Stimulated activated CD4-positive, alpha-beta T cell treated with anti-CD3 and anti-CD28 coated beads, TNF-alpha, amount 100 ng/mL, for 24 hours (primary cell): ENCODE results near the gene PDCL2.
"Not testable (repeated sequence)": the region's sequence is repeated elsewhere in the genome, so short reads cannot be mapped to it uniquely, and the experiment has no call there.

Experiments
- DNase-seq, 3 experiments: peaks; one replicate each; pipeline ENCODE4 v3.0.0-alpha.2; 2020; ENCODE audit warnings: low read depth in 3 of 3

PDCL2 gene, protein sequence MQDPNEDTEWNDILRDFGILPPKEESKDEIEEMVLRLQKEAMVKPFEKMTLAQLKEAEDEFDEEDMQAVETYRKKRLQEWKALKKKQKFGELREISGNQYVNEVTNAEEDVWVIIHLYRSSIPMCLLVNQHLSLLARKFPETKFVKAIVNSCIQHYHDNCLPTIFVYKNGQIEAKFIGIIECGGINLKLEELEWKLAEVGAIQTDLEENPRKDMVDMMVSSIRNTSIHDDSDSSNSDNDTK

DNA sequence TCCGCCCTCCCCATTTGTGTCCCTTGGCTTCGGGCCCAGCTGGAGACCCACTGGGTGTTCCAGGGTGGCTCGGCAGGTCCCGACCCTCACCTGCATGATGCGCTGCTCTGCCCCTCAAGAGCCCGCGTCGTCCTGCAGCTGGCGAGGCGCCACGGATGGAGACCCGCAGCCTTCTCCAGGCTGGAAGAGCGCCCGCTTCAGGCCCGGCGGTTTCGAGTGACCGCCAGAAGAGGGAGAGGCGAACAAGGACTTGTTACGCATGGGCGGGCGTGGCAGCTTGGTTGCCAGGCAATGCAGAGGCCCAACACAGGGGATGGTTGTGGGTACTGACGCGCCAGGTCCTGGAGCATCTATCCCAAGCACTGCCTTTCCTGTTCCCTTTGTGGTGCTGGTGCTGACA is at the start of gene PDCL2:
Gene PDCL2 (minus strand): TSS at position 232 of the 400 bp plus-strand sequence. CDS start 136 bp downstream, at position 96.
- DNase-seq = no peak

GRCh38 chr4:55637272-55637820 is 45.3 kb upstream of the PDCL2 start:
- DNase-seq = no peak

DNA sequence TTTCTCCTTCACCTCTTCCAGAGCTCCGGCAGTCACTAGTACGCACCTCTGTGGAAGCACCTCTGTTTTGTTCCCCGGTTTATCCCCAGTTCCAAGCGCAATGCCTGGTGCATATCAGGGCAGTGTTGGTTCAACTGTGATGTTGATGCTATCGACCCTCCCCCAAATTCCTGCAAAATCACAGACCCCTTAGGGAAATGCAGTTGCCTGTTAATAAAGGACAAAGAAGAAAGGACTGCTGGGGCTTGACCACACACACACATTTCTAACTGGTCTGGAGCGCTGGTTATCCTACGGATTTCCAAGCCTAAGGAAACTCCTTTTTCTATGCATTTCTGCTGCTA is 44.6 kb upstream of the PDCL2 start:
- no peak for DNase-seq

DNA sequence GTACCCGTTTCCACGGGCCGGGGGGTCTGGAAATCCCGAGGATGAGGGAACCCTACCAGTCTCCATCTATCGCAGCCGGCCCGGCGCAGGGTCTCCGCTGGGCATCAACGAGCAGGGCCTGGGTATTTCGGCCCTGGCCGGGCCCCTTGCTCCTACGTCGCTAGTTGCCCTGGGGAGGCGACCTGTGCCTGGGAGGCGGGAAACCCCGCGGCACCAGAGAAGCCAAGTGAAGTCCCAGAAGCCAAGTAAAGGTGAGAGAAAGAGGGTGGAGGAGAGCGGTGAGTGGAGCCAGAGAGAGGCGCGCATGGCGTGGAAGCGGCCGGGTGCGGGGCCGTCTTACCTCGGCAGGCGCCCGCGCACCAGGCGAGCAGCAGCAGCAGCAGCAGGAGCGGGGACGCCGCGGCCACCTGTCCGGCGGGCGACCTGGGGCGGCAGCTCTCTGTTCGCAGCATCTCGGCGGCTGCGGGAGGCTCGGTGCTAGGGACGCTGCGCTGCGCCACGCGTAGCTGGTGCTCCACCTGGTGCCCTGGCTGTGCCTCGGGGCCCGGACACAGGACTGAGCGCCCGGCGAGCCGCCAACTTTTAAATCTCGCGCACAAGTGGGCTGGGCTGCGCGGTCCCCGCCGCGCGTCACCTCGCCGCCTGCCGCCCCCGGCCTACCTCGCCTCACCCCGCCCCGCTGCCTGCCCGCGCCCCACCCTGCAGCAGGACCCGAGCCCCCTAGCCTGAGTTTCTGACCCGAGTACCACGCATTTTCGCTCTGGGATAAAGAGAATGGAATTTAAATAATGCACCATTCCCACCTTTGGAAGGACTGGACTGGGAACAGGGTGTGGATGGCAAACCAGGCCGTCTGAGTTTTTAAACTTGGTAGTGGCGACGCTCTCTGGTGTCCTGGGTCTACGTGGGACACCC is 44.0 kb upstream of the PDCL2 start, which contains the start of gene NMU:
Gene NMU (minus strand): TSS at position 558 of the 915 bp plus-strand sequence. CDS start 106 bp downstream, at position 452.
- peak in 1 of 3 experiments; percentile 47 for DNase-seq

- DNase-seq = no peak
These were observed 43.2 kb upstream of the PDCL2 start for GRCh38 chr4:55635282-55635681.

- no peak for DNase-seq
These were observed 42.5 kb upstream of the PDCL2 start for GRCh38 chr4:55634417-55635128.

DNA sequence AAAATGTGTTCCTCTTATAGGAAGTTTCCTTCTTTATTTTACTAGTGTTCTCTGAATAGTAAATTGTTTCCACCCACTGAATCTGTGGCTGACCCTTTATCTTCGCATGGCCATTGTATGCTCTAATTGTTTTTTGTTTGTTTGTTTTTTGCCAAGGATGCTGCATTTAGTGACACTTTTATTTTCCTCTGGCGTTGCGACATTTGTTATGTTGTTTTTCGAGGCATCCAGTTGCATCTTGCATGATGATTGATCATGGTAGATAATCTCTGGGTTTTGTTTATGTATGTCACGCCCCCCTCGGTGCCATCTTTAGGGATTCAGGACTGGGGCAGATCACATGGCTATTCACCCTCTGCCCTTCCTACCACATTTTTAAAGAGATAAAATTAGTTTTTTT is 41.9 kb upstream of the PDCL2 start:
- DNase-seq = no peak

GRCh38 chr4:55625835-55626234 is 33.8 kb upstream of the PDCL2 start:
- DNase-seq = no peak

GRCh38 chr4:55624063-55624462 is 32.0 kb upstream of the PDCL2 start:
- not testable (repeated sequence) for DNase-seq

DNA sequence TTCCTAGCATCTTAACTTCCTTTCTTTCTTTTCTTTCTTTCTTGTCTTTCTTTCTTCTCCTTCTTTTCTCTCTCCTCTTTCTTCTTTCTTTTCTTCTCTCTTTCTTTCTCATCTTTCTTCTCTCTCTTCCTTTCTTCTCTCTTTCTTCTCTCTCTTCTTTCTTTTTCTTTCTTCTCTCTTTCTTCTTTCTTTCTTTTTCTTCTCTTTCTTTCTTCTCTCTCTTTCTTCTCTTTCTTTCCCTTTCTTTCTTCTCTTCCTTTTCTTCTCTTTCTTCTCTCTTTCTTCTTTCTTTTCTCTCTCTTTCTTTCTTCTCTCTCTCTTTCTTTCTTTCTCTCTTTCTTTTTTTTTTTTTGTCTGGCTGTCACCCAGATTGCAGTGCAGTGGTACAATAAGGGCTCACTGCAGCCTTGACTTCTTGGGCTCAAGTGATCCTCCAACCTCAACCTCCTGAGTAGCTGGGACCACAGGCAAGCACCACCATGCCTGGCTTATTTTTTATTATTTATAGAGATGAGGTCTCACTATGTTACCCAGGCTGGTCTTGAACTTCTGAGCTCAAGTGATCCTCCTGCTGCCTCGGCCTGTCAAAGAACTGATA is 26.6 kb upstream of the PDCL2 start:
- no peak for DNase-seq

- DNase-seq = no peak
These were observed 25.6 kb upstream of the PDCL2 start for GRCh38 chr4:55617587-55618197.

DNA sequence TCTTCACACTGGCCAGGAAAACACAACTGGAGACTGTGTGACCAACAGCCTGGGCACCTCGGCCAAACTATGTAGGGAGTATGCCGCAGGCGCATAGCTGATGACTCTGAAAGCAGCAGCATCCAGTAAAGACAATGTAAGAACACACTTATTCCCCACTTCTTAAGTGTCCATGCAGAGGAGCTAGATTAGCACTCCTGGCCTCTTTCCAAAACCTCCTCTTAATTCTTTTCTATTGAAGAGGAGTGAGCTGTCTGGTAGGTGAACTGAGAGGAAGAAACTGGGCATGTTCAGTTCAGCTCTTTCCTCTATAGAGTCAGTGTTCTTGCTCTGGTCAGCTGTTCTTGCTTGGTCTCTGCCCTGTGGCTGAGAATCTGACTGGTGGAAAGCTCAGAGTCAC is 23.0 kb upstream of the PDCL2 start:
- DNase-seq = no peak

- DNase-seq = no peak
These were observed 21.6 kb upstream of the PDCL2 start for GRCh38 chr4:55613621-55614020.

DNA sequence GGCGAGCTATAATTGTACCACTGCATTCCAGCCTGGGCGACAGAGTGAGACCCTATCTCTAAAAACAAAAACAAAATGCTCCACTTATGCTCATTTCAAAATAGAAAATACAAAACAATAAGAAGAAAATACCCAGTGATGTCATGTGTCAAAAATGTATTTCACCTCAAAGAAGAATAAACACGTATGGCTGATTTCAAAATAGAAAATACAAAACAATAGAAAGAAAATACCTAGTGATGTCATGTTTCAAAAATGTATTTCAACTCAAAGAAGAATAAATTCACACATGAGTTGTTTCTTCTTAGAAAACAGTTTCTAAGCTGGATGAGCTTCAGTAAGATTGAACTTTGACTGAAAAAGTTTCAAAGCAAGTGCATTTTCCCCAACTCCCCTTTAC is 20.3 kb upstream of the PDCL2 start:
- DNase-seq = no peak

DNA sequence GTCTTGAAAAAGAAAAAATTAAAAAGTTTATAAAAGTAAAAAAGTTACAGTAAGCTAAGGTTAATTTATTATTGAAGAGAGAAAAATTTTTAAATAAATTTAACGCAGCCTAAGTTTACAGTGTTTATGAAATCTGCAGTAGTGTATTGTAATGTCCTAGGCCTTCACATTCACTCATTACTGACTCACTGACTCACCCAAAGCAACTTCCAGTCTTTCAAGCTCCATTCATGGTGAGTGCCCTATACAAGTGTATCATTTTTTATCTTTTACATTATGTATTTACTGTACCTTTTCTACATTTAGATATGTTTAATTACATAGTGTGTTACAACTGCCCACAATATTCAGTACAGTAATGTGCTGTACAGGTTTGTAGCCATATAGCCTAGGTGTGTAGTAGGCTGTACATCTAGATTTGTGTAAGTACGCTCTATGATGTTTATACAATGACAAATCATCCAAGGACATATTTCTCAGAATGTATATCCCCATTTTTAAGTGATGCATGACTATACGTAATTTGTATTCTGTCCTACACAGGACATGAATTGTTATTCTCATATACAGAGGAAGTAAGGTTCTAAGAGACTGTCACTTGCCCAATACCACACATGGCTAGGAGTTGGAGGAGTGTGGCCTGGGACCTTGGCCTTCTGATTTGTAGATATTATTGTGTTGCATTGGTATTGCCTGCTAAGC is 19.5 kb upstream of the PDCL2 start:
- DNase-seq = no peak

DNA sequence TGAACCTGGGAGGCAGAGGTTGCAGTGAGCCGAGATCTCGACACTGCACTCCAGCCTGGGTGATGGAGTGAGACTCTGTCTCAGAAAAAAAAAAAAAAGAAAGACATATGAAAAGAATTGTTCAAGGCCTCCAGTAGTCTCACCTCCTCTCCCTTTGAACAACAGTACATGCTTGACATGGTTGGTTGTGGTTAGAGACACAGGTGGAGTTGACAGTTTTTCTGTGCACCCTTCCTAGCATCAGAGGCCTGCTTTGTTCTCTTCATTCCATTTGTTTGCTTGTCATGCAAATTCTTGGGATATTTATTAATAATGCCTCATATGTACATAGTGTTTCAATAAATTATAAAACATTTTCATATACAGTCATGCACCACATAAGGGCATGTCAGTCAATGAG is 18.3 kb upstream of the PDCL2 start:
- no peak for DNase-seq

DNA sequence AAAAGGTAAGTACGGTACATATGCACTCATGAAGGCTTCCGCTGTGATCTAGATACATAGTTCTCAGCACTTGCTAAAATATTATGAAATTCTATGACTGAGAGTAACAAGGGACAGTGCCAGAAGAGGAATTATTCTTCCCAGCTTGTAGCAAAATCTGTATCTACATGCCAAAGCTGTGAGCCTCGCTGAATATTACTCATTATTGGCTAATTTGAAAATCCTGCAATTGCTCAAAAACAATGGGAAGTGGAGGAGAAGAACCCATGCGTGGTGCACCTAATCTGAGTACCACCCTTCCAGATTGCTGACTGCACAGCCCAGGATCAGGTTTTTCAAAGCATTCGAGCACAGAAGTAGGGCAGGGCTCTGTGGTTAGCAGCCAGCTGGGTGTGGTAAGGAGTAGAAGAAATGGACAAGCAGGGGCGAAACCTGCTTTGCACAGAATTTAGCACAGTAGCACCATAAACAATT is 17.4 kb upstream of the PDCL2 start:
- DNase-seq = no peak

DNA sequence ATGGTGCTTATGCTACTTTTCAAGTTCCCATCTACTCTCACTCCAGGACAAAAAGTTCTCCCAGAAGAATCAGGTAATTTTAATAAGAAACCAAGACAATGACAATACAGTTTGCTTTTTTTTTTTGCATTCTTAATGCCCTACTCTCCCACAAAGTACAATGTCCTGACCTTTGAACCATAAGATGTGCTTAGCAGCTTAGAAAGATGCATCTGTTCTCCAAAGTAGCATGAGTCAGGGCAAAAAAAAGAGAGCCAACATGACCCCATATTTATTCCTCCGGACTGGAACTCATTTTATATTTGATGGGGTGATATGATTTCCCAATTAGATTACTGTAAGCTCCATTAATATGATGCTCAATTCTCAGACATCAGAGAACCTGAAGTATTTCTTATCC is 16.5 kb upstream of the PDCL2 start:
- DNase-seq = no peak

- DNase-seq = no peak
These were observed 13.0 kb upstream of the PDCL2 start for GRCh38 chr4:55604996-55605395.

DNA sequence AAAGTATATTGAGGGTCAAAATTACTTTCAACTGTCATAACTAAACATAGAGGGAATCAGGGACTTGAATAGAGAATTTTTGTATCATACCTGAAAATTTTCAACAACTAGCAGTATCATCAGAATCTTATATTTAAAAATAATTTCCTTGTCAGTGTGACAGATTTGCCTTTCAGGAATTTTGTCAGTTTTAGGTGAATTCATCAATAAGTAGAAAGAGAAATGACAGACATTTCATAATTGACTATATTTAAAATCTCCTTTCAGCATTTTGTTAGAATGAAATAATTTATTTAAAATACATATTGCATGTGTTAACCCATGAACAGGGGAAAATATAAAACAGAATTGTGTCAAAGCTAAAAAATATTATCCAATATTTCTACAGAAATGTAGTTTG is 8.6 kb upstream of the PDCL2 start:
- no peak for DNase-seq

- no peak for DNase-seq
These were observed 6.6 kb upstream of the PDCL2 start for GRCh38 chr4:55598641-55599040.
